GM12801 (cell line): ENCODE measurements around the gene C10orf95.

Source experiments
- TF ChIP-seq, protein P1 (sequence below): IDR thresholded peaks from one replicate; pipeline ENCODE4 v1.5.1; 2011; ENCODE audit warnings: control low read depth; ENCODE audit not compliant: insufficient read length; ENCODE audit errors: extremely low read depth

Gene C10orf95

DNA sequence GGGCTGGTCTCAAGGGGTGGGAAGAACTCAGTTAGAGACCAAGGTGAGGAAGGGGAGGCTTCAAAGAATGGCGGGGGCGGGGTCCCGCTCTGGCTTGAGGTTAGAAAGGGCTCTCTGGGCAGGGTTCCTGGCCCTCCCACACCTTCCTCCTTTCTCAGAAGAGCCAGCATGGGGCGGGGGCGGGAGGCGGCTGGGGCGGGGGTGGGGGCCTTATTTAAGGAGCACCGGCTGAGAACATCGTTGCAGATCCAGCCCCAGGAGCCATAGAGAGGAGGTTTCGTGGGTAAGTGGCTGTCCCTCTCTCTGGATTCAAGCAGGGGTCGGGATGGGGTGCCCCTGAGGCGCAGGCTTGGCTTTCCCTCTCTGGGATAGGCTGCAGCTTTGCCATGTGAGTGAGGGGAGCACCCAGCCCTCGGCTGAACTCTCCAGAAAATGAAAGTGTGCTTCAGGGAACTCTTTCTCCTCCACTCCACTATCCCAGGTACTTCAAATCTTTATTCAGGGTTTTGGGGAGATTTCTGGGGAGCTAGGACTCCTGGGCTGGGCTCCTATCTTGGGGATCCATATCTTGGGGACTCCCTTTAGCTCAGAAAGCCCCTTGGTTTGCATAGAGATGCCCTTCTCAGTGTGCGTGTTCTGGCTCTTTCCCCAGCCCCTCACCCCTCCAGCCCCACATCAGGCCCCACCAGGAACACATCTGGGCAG is 15.7 kb downstream of the C10orf95 start:
- TF ChIP-seq, protein P1, sequence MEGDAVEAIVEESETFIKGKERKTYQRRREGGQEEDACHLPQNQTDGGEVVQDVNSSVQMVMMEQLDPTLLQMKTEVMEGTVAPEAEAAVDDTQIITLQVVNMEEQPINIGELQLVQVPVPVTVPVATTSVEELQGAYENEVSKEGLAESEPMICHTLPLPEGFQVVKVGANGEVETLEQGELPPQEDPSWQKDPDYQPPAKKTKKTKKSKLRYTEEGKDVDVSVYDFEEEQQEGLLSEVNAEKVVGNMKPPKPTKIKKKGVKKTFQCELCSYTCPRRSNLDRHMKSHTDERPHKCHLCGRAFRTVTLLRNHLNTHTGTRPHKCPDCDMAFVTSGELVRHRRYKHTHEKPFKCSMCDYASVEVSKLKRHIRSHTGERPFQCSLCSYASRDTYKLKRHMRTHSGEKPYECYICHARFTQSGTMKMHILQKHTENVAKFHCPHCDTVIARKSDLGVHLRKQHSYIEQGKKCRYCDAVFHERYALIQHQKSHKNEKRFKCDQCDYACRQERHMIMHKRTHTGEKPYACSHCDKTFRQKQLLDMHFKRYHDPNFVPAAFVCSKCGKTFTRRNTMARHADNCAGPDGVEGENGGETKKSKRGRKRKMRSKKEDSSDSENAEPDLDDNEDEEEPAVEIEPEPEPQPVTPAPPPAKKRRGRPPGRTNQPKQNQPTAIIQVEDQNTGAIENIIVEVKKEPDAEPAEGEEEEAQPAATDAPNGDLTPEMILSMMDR = no peak

DNA sequence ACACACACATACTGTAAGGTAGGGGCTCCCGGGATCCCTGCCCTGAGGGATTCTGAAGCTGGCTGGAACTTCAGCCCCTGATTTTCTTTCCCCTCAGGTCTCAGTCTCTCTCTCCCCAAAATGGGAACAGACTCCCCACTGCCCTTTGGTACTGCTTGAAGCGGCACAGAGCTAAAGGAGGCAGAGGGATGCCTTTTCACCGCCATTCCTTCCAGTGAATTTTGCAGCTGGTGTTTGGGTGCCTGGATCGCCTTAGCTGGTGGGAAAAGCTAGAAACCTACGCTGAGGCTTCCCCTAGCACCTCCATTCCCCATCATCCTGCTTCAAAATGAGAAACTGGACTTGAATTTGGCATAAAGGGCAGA is 16.2 kb downstream of the C10orf95 start:
- TF ChIP-seq, protein P1 = no peak

DNA sequence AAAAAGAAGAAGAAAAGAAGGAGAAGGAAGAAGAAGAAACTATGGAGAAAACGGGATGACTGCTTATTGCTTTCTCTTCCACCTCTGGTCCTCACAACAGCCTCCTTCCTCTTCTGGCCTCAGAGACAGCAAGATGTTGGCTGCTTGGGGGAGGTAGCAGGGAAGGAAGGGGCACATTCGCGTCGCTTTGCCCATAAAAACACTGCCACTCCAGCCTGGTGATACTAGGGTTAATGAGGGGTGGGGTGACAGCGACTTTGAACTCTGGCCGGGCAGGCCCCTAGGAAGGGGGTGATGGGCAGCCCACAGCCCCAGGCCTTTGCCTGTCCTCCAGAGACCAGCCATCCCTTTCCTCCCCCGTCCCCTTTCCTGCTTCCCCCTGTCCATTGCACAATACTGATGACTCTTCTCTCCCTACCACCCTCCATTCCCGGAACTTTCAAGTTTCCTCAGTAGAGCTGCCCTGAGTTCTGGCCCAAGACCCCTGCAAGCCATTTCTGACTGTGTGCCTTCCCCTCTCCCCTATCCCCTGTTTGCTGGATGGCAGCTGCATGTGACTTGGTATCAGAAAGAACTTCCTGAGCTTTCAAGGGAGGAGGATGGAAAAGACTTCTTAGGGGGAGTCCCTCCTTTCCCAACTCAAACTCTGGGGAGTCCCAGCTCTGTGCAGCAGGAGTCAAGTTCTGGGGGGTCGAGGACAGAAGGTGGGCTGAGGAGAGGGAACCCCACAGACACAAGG is 16.8 kb downstream of the C10orf95 start:
- TF ChIP-seq, protein P1 = no peak

DNA sequence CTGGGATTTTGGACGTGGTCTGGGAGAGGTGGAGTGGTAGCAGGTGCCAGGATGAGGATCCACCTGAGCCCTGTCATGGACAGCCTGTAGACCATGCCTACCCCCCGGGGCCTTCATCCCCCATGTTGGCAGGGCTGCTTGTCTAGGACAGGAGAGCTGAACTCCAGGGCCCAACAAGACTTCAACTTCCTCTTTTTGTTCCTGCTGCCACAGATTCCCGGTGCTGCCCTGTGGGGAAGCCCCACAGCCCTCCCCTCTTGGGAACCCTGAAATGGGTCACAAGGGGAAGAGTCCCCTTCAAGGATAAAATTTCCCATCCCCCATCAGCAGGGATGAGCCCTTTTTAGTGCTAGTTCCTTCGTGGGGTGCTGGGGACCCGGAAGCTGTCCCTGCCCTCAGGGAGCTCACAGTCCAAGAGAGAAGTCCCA is 17.7 kb downstream of the C10orf95 start:
- TF ChIP-seq, protein P1 = no peak

DNA sequence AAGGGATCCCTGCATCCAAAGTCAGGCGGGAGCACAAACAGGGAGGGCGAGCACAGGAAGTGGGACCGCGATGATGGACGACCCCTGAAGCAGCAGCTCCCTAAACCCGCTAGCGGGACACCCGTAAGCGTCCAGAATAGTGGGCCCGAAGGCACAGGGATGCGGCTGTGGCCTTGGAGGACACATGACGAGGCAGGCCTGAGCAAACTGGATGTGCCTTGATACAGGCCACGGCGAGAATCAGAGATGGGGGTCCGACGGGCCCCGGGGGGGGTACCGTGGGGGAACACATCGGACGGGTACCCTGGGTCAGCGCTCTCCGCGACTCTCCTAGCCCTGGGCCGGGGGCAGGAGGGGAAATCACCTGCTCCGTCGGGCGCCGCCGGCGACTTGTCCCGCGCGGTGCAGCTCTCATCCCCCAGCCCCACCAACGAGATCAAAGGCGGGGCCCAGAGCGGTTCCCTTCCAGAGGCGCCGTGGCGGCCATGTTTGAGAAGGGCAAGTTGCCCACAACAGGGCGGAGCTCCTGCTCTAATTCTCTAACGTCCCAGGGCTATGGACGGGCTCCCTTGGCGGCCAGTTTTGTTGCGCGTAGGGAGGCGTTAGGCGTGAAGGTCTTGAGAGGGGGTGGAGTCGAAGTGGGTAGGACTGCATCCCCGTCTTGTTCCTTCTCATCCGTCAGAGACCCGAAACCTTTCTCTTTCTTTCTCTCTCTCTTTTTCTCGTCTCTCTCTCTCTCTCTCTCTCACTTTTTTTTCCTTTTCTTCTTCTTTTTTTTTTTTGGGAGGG is 19.0 kb downstream of the C10orf95 start, which contains the start of gene CUEDC2:
Gene CUEDC2, minus strand, starts transcription at position 413 of the 789 bp plus-strand sequence. CDS start 7,386 bp downstream, outside the sequence.
- TF ChIP-seq, protein P1 = no peak

DNA sequence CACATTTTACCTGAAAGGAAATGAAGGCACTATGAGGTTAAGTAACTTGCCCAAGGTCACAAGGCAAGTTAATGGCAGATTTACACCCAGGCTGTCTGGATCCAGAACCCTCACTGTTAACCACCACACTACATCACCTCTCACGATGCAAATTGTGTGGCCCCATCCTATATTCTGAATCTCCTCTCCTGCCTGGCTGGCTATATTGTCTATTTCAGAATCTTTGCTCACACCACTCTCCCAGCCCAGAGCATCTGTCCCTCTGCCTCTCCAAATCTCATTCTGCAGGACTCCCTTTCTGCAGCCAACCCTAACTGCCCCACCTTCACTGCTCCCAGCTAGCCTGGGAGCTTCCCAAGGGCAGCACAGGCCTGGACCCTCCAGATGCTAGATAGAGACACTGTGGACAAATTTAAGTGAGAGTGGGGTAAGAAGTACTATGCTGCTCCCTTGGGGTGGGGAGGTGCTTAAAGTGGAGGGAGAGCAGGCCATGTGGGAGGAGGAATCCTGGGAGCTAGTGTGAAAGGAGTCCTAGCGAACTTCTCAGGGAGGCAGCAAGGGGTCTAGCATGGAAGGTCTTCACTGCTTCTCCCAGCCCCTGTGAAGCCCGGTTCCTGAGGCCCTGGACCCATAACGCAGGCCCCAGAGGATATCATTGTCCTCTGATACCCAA is 19.8 kb downstream of the C10orf95 start:
- TF ChIP-seq, protein P1 = no peak
